CD14-positive monocyte (primary cell): Measurements from ENCODE around the gene KIAA1614. TPM values are rescaled to one million over a fixed set of nuclear protein-coding genes. Genes with fewer than 3 reads are reported as not detected.

Experiments used
- DNase-seq, 3 donors: peaks; one replicate each; pipeline ENCODE4 v3.0.0-alpha.2; 2011 to 2022
- H2AFZ ChIP-seq: 2 replicates; pipeline ENCODE4 v1.6.0; 2012; ENCODE audit warnings: mild to moderate bottlenecking, low read depth, low read length, inconsistent platforms; ENCODE audit not compliant: insufficient read depth, poor library complexity, severe bottlenecking
- H3K27ac ChIP-seq, 2 donors: 1 replicate in 1 of 2; 2 replicates in 1 of 2; pipeline ENCODE4 v1.5.1; 2012 to 2013; ENCODE audit warnings: low read length in 2 of 2, control low read depth in 1 of 2, inconsistent platforms in 1 of 2, low read depth in 1 of 2, mild to moderate bottlenecking in 1 of 2
- H3K27me3 ChIP-seq, 2 donors: one replicate each; pipeline versions ENCODE4 v1.6.0 to v1.6.1; 2011 to 2013; ENCODE audit warnings: low read length in 2 of 2; ENCODE audit not compliant: control insufficient read depth in 2 of 2, insufficient read depth in 2 of 2
- H3K36me3 ChIP-seq, 2 donors: replicated peaks in 1 of 2; 1 replicate in 1 of 2; 2 replicates in 1 of 2; pipeline versions ENCODE4 v1.5.1 to v1.6.1; 2012 to 2013; ENCODE audit warnings: low read length in 2 of 2, control low read depth in 1 of 2, inconsistent platforms in 1 of 2, mild to moderate bottlenecking in 1 of 2; ENCODE audit not compliant: insufficient read depth in 2 of 2, control insufficient read depth in 1 of 2
- H3K4me1 ChIP-seq, 2 donors: 1 replicate in 1 of 2; 2 replicates in 1 of 2; pipeline versions ENCODE4 v1.5.1 to v1.6.1; 2012 to 2013; ENCODE audit warnings: low read length in 2 of 2, control low read depth in 1 of 2, inconsistent platforms in 1 of 2, mild to moderate bottlenecking in 1 of 2, moderate library complexity in 1 of 2; ENCODE audit not compliant: insufficient read depth in 2 of 2, control insufficient read depth in 1 of 2
- H3K4me2 ChIP-seq: replicated peaks from 2 replicates; pipeline ENCODE3; 2012; ENCODE audit warnings: low read length, moderate library complexity, mild to moderate bottlenecking; ENCODE audit not compliant: poor library complexity, severe bottlenecking; ENCODE audit errors: extremely low read depth
- H3K4me3 ChIP-seq, 3 experiments: fragments of 200-600 bp in 1 of 3; sonication (generic) in 1 of 3; replicated peaks in 1 of 3; 1 replicate in 2 of 3; 2 replicates in 1 of 3; pipeline ENCODE4 v1.5.1; 2011 to 2013; ENCODE audit warnings: low read length in 3 of 3, mild to moderate bottlenecking in 3 of 3, control low read depth in 2 of 3, low read depth in 2 of 3, inconsistent platforms in 1 of 3, moderate library complexity in 1 of 3
- H3K79me2 ChIP-seq: 2 replicates; pipeline ENCODE4 v1.6.0; 2012; ENCODE audit warnings: mild to moderate bottlenecking, control low read depth, inconsistent platforms, low read length, moderate library complexity; ENCODE audit not compliant: insufficient read depth
- H3K9ac ChIP-seq: 2 replicates; pipeline ENCODE4 v1.6.0; 2017; ENCODE audit warnings: low read length, mild to moderate bottlenecking; ENCODE audit not compliant: insufficient read depth, poor library complexity, severe bottlenecking
- H3K9me3 ChIP-seq, 2 donors: replicated peaks in 1 of 2; 1 replicate in 1 of 2; 2 replicates in 1 of 2; pipeline versions ENCODE4 v1.5.1 to v1.6.1; 2012 to 2013; ENCODE audit warnings: low read length in 2 of 2, control low read depth in 1 of 2; ENCODE audit not compliant: control insufficient read depth in 1 of 2, insufficient read depth in 1 of 2
- H4K20me1 ChIP-seq: 2 replicates; pipeline ENCODE4 v1.6.0; 2012; ENCODE audit warnings: mild to moderate bottlenecking, low read length, control low read depth, moderate library complexity; ENCODE audit not compliant: insufficient read depth
- H3K27ac Mint-ChIP-seq, 7 donors: one replicate each; pipeline ENCODE4 v1.8.0; 2020; ENCODE audit warnings: mild to moderate bottlenecking in 7 of 7, mixed read lengths in 7 of 7, moderate library complexity in 6 of 7, inconsistent platforms in 2 of 7
- H3K27me3 Mint-ChIP-seq, 3 donors: one replicate each; pipeline ENCODE4 v1.8.0; 2021 to 2022; ENCODE audit warnings: low read depth in 3 of 3, mild to moderate bottlenecking in 3 of 3, mixed read lengths in 3 of 3, moderate library complexity in 3 of 3, inconsistent platforms in 1 of 3
- H3K36me3 Mint-ChIP-seq, 2 donors: one replicate each; pipeline ENCODE4 v1.8.0; 2020; ENCODE audit warnings: mixed read lengths in 2 of 2, inconsistent platforms in 1 of 2, mild to moderate bottlenecking in 1 of 2
- H3K4me1 Mint-ChIP-seq: one replicate; pipeline ENCODE4 v1.8.0; 2020; ENCODE audit warnings: mild to moderate bottlenecking, mixed read lengths
- H3K4me3 Mint-ChIP-seq, 2 donors: one replicate each; pipeline ENCODE4 v1.8.0; 2020; ENCODE audit warnings: mild to moderate bottlenecking in 2 of 2, mixed read lengths in 2 of 2, moderate library complexity in 1 of 2
- H3K9me3 Mint-ChIP-seq, 7 donors: one replicate each; pipeline ENCODE4 v1.8.0; 2020 to 2022; ENCODE audit warnings: mixed read lengths in 7 of 7, mild to moderate bottlenecking in 6 of 7, moderate library complexity in 6 of 7, inconsistent platforms in 2 of 7
- WGBS: methylation state at CpG from one replicate; pipeline ENCODE4 v1.1.5; 2013; ENCODE audit warnings: missing lambda C conversion rate; ENCODE audit not compliant: insufficient coverage; 5-methylcytosine and 5-hydroxymethylcytosine counted together
- intact Hi-C, 2 donors: fragments of 100-400 bp; cut with micrococcal nuclease; formaldehyde crosslinking; loops; one replicate each; pipeline versions ENCODE4 v1.15.0 to v1.15.1; 2023
- polyA plus RNA-seq, 3 donors: library from polyadenylated mRNA; depleted of rRNA in 1 of 3; unstranded in 2 of 3; stranded (reverse) in 1 of 3; fragments of 300-500 nt in 2 of 3; fragments of >200 nt in 1 of 3; fragmentation: Illumina TruSeq in 2 of 3; gene quantifications; 1 replicate in 2 of 3; 2 replicates in 1 of 3; pipeline ENCODE4 v1.2.3, GENCODE V29; 2012 to 2021
- TF ChIP-seq, protein P1 (sequence below): fragments of 200-600 bp; IDR thresholded peaks from one replicate; pipeline ENCODE4 v1.8.0; 2022; ENCODE audit warnings: antibody characterized with exemption, mild to moderate bottlenecking

The KIAA1614 gene
- polyA plus RNA-seq, 3 donors: 0.08 TPM; not detected in 2

- no CpG with 5 or more reads among the region's 1 CpG for WGBS
- no peak overlapping the region for H3K4me3 Mint-ChIP-seq
- Histone ChIP-seq H3K9ac (no peak overlapping the region), H3K4me1 (peaks cover 10 to 11% of the 10 kb centered on the region in 2 donors), H3K27ac (no peak overlapping the region), H3K36me3 (no peaks in the 10 kb centered on the region), H3K4me3 (no peak overlapping the region), H3K4me2 (no peak overlapping the region), H4K20me1 (no peaks in the 10 kb centered on the region), H2AFZ (no peak overlapping the region), H3K27me3 (no peaks in the 10 kb centered on the region), H3K9me3 (no peaks in the 10 kb centered on the region), H3K79me2 (no peaks in the 10 kb centered on the region)
- H3K36me3 Mint-ChIP-seq: no peaks in the 10 kb centered on the region
- H3K4me1 Mint-ChIP-seq: peaks cover 25% of the 10 kb centered on the region
- no peak for DNase-seq
- no peaks in the 10 kb centered on the region for H3K9me3 Mint-ChIP-seq
- intact Hi-C loops: no loop called here
- TF ChIP-seq, protein P1, sequence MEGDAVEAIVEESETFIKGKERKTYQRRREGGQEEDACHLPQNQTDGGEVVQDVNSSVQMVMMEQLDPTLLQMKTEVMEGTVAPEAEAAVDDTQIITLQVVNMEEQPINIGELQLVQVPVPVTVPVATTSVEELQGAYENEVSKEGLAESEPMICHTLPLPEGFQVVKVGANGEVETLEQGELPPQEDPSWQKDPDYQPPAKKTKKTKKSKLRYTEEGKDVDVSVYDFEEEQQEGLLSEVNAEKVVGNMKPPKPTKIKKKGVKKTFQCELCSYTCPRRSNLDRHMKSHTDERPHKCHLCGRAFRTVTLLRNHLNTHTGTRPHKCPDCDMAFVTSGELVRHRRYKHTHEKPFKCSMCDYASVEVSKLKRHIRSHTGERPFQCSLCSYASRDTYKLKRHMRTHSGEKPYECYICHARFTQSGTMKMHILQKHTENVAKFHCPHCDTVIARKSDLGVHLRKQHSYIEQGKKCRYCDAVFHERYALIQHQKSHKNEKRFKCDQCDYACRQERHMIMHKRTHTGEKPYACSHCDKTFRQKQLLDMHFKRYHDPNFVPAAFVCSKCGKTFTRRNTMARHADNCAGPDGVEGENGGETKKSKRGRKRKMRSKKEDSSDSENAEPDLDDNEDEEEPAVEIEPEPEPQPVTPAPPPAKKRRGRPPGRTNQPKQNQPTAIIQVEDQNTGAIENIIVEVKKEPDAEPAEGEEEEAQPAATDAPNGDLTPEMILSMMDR: no peak
- peaks cover 11 to 26% (median 21%) of the 10 kb centered on the region in 3 donors for H3K27me3 Mint-ChIP-seq
- H3K27ac Mint-ChIP-seq: no peak overlapping the region
These were observed 24.3 kb downstream of the KIAA1614 start for GRCh38 chr1:180937012-180937372.

- no peaks in the 10 kb centered on the region for H3K27me3 ChIP-seq
- Mint-ChIP-seq H3K27ac (peak overlapping the region in 2 of 7 donors; percentile 26 to 60), H3K4me1 (peaks cover 25% of the 10 kb centered on the region), H3K36me3 (no peaks in the 10 kb centered on the region), H3K27me3 (peaks cover 12 to 26% (median 20%) of the 10 kb centered on the region in 3 donors), H3K4me3 (no peak overlapping the region), H3K9me3 (no peaks in the 10 kb centered on the region)
- no peaks in the 10 kb centered on the region for H3K36me3 ChIP-seq
- no peak overlapping the region for H3K4me3 ChIP-seq
- WGBS: 36% methylated on average over 8 of the region's 9 CpGs
- H2AFZ ChIP-seq: no peak overlapping the region
- no peaks in the 10 kb centered on the region for H4K20me1 ChIP-seq
- peaks cover 10 to 11% of the 10 kb centered on the region in 2 donors for H3K4me1 ChIP-seq
- TF ChIP-seq, protein P1: no peak
- H3K79me2 ChIP-seq: no peaks in the 10 kb centered on the region
- H3K27ac ChIP-seq: no peak overlapping the region
- intact Hi-C loops: no loop called here
- no peaks in the 10 kb centered on the region for H3K9me3 ChIP-seq
- no peak overlapping the region for H3K4me2 ChIP-seq
- DNase-seq: no peak
- no peak overlapping the region for H3K9ac ChIP-seq
These were observed 25.0 kb downstream of the KIAA1614 start for GRCh38 chr1:180937624-180938225.
